Limb (tissue), 2 donors: ENCODE measurements around the gene TCP1.
"Not testable (repeated sequence)": the region's sequence is repeated elsewhere in the genome, so short reads cannot be mapped to it uniquely, and the experiment has no call there.

Experiments
- DNase-seq, 2 donors: peaks; one replicate each; pipeline ENCODE4 v3.0.0-alpha.2; 2016; ENCODE audit errors: extremely low spot score in 2 of 2

TCP1 gene

GRCh38 chr6:159778131-159778530 lies 11.3 kb downstream of the TCP1 start:
- no peak for DNase-seq

- DNase-seq: no peak
Measured at GRCh38 chr6:159777240-159777904, 12.0 kb downstream of the TCP1 start.

DNA sequence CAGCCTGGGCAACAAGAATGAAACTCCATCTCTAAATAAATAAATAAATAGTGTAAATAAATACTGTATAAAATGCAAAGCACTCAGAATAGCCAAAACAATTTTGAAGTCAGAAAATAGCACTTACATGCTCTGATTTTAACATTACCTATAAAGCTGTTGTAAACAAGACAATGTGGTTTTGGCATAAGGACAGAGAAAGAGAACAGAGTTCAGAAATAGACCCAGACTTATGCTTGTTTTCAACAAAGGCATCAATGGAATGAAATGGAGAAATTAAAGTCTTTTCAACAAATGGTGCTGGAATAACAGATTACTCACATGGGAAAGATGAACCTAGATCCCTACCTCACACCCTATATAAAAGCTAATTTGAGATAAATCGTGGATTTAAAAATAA lies 17.2 kb downstream of the TCP1 start:
- no peak for DNase-seq

DNA sequence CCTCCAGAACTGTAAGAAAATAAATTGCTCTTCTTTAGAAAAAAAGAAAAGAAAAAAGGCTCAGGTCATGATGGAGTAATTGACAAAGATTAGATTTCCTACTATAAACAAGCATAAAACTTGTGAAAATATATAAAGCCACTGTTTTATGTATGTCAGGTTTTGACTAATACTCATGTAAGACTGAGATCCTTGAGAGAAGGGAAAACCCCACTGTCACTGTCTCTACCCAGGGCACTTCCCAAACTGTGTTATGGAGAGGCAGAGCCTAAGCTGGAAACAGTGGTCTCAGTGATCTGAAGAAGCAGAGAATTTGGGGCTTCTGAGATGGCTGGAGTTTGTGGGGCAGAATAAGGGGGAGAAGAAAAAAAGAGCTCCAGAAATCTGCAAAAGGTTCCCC lies 19.9 kb downstream of the TCP1 start:
- DNase-seq: no peak

- no peak for DNase-seq
Measured at GRCh38 chr6:159766906-159767305, 22.5 kb downstream of the TCP1 start.

GRCh38 chr6:159762681-159763293 lies 26.6 kb downstream of the TCP1 start:
- DNase-seq: no peak

- DNase-seq: peak; percentile 95
Measured at GRCh38 chr6:159761873-159762680, 27.3 kb downstream of the TCP1 start, which contains the start of gene ACAT2. ACAT2 (plus strand) TSS chr6:159762045; CDS start chr6:159762088, 43 bp downstream.

DNA sequence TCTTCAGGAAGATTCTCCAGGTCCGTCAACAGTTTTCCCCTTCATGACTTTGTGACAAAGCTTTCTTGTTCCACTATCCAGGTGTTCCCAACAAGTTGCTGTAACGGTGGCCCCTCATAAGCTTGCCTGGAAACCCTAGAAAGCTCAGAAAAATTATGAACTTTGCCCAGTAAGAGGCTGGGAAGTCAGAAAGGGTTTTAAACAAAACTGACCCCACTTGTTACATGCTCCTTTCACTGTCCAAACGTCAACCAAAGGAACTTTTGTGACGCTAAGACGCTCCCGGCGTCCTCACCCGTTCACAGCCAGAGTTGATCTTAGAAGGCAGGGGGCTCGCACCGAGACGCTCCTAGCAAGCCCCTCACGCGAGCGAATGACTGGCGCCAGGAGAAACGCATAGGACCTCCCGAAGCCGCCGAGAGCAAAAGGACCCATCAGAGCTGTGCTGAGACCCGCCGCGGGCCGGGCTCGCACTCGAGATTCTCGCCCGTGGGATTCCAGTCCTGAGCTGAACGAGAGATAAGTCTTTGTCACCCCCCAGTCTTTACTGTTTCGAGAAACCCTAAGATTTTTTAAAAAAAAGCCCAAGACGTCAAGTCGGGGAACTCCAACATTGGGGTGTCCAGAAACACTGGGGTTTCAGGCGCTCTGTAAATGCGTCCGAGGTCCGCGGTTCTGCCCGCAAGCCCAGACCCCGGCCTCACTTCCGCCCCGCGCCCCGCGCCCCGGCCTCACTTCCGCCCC lies 28.1 kb downstream of the TCP1 start:
- DNase-seq: no peak

DNA sequence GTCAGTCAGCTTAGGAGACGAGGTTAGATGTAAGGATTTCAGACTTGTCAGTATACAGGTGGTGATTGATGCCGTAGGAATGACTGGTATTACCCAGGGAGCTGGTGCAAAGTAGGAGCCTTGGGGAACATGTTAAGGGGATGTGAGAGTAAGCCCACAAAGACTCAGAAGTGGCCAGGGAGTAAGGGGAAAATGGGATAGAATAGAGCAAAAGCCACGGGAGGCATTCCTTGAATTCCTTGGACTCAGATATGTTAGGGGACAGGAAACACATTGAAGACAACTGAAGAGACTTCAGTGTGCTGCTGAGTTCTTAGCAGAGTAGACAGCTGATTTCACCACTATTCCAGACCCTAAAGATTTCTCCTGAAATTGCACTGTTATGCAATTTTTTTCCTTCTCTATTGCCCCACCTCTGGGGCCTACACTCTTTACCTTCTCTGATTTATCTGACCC lies 28.8 kb downstream of the TCP1 start:
- DNase-seq: no peak

GRCh38 chr6:159759645-159760044 lies 29.8 kb downstream of the TCP1 start:
- no peak for DNase-seq

- DNase-seq: no peak
Measured at GRCh38 chr6:159758031-159759001, 31.1 kb downstream of the TCP1 start.

DNA sequence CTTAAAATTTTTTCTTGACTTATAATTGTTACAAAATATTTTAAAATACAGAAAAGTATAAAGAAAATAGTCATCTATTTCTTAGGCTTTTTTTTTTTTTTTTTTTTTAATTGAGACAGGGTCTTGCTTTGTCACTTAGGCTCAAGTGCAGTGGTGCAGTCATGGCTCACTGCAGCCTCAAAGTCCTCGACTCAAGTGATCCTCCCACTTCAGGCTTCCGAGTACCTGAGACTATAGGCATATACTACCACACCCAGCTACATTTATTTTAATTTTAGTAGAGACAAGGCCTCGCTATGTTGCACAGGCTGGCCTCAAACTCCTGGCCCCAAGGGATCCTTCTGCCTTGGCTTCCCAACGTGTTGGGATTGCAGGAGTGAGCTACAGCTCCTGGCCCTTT lies 32.9 kb downstream of the TCP1 start:
- DNase-seq: no peak

DNA sequence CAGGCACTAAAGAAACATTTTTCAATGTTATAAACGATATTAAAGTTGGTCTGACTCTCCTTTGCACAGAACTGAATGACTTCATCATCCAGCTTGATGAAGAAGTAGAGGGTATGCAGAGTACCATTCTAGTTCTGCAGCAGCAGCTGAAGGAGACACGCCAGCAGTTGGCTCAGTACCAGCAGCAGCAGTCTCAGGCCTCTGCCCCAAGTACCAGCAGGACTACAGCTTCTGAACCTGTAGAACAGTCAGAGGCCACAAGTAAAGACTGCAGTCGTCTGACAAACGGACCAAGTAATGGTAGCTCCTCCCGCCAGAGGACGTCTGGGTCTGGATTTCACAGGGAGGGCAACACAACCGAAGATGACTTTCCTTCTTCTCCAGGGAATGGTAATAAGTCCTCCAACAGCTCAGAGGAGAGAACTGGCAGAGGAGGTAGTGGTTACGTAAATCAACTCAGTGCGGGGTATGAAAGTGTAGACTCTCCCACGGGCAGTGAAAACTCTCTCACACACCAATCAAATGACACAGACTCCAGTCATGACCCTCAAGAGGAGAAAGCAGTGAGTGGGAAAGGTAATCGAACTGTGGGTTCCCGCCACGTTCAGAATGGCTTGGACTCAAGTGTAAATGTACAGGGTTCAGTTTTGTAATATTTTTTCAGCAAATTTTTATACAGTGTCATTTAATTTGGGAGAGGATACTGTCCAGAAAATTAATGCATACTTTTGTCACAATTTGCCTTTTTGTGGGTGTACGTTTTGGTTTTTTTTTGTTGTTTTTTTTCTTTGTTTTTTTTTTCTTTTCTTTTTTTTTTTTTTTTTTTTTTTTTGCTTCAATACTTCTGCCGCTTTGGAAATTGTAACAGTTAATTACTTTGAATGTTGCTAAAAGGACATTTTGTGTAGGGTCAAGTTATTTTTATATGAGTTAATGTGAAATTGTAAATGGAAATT lies 34.2 kb downstream of the TCP1 start:
- no peak for DNase-seq

- DNase-seq: no peak
Measured at GRCh38 chr6:159754401-159754800, 35.0 kb downstream of the TCP1 start.

DNA sequence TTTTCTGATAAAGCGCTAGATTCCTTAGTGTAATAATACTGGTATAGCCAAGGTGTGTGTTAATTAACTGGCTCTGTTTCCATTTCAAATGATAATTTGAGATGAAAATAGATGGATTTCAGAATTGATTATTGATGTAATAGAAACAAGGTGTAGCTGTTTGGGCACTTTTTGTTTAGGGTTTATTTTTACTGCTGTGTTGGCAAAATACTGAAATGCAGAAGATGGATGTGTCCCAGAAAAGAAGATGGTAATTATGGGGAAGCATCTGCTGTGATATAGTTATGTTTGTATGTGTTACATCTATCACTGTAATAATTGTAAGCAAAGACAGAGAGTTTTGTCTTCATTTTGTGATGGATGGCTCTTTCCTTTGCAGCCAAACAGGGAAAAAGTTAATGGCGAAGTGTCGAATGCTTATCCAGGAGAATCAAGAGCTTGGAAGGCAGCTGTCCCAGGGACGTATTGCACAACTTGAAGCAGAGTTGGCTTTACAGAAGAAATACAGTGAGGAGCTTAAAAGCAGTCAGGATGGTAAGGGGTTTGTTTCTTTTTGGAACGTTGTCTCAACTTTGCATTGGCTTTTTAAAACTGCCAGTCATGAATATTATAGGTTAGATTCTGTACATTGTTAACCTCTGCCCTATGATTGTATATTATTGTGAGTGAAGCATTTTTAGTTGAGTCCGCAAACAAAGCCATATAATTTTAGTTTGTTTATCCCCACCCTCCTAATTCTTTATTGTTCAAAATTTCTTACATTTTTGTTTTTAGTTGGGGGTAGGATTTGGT lies 36.1 kb downstream of the TCP1 start:
- DNase-seq: no peak

DNA sequence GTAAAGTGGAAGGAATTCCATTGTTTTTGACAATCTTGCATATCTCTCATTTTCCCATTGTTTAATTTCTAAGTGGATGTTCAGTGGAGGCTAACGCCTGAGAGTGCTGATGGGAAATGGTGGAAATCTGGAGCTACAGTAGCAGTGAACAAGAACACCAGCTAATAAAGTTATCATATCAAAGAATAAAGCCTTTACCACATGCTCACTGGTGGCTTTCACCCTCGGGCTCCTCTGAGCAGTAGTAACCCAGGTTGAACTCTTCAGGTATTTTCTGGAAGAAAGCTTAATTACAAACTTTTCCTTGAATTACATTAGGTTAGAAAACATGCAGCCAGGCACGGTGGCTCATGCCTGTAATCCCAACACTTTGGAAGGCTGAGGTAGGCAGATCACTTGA lies 38.0 kb downstream of the TCP1 start:
- no peak for DNase-seq

DNA sequence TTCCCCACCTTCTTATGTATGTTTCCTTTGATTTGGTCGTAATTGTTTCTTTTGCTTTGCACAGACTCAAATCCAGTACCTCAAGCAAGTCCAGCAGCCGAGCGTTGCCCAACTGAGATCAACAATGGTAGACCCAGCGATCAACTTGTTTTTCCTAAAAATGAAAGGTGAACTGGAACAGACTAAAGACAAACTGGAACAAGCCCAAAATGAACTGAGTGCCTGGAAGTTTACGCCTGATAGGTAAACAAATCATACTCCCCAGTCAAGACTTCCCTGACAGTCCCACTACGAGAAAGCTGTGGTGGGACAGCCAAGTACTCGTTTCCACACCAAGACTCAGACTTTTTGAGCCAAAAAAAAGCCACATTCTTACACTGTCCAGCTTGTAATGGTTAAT lies 41.3 kb downstream of the TCP1 start:
- DNase-seq: not testable (repeated sequence)

DNA sequence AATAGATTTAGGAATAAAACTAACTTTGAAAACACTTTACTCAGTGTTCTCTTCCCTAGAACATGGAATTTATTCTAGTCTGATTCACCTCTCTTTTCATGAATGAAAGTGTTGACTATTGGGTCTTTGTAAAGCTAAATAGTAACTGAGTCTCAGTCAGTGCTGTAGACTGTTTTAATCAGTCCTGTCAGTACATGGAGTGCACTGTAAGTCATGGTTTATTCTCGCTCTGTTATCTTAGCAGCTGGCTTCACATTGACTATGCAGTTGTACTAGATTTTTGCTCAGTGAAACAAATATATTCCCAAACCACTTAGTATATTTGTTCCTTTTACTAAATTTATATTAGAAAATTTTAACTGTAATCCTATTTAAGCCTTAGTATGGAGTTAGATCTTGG lies 42.6 kb downstream of the TCP1 start:
- no peak for DNase-seq

GRCh38 chr6:159745081-159745480 lies 44.3 kb downstream of the TCP1 start:
- DNase-seq: no peak
